ENCODE results near the gene HNRNPA0. TPM values are rescaled to one million over a fixed set of nuclear protein-coding genes. Genes with fewer than 3 reads are reported as not detected.
A peak's percentile ranks its signal among the peaks of the same experiment; 100 is the strongest.

The HNRNPA0 gene
- total and polyA plus RNA-seq, 9 of the 15 experiments (the other 6 are each of a cell fraction or from before 2014, with no cell fraction given) = 5.0 to 33.3 (median 10.7) TPM

DNA sequence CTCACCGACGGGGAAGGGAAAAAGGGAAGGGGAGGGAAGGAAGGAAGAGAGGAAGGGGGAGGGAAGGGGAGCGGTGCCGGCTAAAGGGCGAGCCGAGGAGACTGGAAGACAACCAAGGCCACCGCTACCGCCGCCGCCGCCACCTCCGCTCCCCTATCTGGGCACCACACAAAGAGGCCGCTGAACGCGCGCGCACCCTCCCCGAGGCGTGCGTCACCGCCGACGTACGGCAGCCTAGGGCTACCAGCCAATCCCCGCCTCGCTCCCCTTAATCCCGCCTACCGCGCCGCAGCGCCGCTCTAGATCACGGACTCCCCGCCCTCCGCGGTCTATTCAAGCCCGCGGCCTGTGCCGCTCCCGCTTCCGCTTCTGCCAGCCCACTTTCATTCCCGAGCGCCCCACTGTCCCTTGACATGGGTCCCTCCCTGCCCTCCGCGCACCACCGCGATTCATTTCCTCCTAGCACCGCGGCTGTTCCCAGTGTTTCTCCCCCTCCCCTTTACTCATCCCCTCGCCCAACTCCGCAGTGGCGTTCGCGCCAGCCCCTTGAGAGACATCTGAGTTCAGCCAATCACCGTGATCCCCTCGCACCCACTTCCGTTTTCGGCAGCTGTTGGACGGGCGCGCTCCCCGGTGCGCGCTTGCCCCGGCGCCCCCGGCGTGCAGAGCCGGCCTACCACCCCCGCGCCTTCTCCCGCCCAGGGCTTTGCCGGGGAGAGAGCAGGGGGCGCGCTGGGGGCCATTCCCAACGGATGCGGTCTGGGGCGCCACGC lies at the start of gene HNRNPA0 (continued):
- TF ChIP-seq MYC (IDR thresholded peaks at IDR 0.05; ENCODE audit: low read depth, low read length) (peak; percentile 84), MYC (CRISPR knock-in tag; IDR thresholded peaks at IDR 0.05; ENCODE audit: borderline replicate concordance, low read depth) (peak; percentile 69; the same call in 1 of the 2 replicates), ZNF717 (CRISPR knock-in tag; IDR thresholded peaks at IDR 0.05) (no peak), TEAD2 (tag; IDR thresholded peaks at IDR 0.05) (no peak), EP400 (IDR thresholded peaks at IDR 0.05) (peak; percentile 97), NCOA2 (IDR thresholded peaks at IDR 0.05; ENCODE audit: partially characterized antibody in 2 of 2) (no peak), KLF6 (CRISPR knock-in tag; IDR thresholded peaks at IDR 0.05; ENCODE audit: borderline replicate concordance) (no peak), ZNF134 (CRISPR knock-in tag; conservative IDR thresholded peaks at IDR 0.05) (no peak), CBX3 (IDR thresholded peaks at IDR 0.05; ENCODE audit: borderline replicate concordance in 1 of 2, low read length in 2 of 2) (no peak), ZKSCAN8 (CRISPR knock-in tag; IDR thresholded peaks at IDR 0.05) (no peak), PHB2 (IDR thresholded peaks at IDR 0.05; ENCODE audit: low read depth) (no peak; the same call in 1 of the 2 replicates), FOSL1 (tag; conservative IDR thresholded peaks at IDR 0.05) (peak; percentile 55), ZKSCAN1 (IDR thresholded peaks at IDR 0.05; ENCODE audit: low read depth, low read length) (no peak; the same call in 1 of the 2 replicates), MEF2A (IDR thresholded peaks at IDR 0.05; ENCODE audit: control insufficient read depth, low read depth, low read length) (no peak), NRF1 (conservative IDR thresholded peaks at IDR 0.05 in 1 of 2, IDR thresholded peaks at IDR 0.05 in 1 of 2) (peak; percentile 92 to 94), CHD1 (IDR thresholded peaks at IDR 0.05; ENCODE audit: low read length) (no peak), CGGBP1 (CRISPR knock-in tag; IDR thresholded peaks at IDR 0.05) (peak; percentile 63; the same call in 1 of the 2 replicates), ZNF778 (CRISPR knock-in tag; IDR thresholded peaks at IDR 0.05) (no peak), MLLT1 (IDR thresholded peaks at IDR 0.05) (peak; percentile 12 to 17; a peak in 2 of 4 replicates), NR3C1 (CRISPR knock-in tag; IDR thresholded peaks at IDR 0.05) (0 out of 2 replicates have a peak, but pooled peaks have one; percentile 70), ZNF586 (CRISPR knock-in tag; conservative IDR thresholded peaks at IDR 0.05) (no peak), HDAC1 (IDR thresholded peaks at IDR 0.05) (peak in 1 of 2 experiments; percentile 79; a peak in 2 of 4 replicates), ZFPM2 (CRISPR knock-in tag; IDR thresholded peaks at IDR 0.05) (no peak), DACH1 (IDR thresholded peaks at IDR 0.05; ENCODE audit: partially characterized antibody) (peak; percentile 80), ZSCAN29 (IDR thresholded peaks at IDR 0.05) (no peak), PURB (CRISPR knock-in tag; IDR thresholded peaks at IDR 0.05; ENCODE audit: low read depth) (no peak), KAT7 (CRISPR knock-in tag; IDR thresholded peaks at IDR 0.05; ENCODE audit: borderline replicate concordance) (no peak; the same call in none of the 2 replicates), MTA3 (IDR thresholded peaks at IDR 0.05; ENCODE audit: borderline replicate concordance) (peak; percentile 91; the same call in 1 of the 2 replicates)
- TF ChIP-seq, protein P1, sequence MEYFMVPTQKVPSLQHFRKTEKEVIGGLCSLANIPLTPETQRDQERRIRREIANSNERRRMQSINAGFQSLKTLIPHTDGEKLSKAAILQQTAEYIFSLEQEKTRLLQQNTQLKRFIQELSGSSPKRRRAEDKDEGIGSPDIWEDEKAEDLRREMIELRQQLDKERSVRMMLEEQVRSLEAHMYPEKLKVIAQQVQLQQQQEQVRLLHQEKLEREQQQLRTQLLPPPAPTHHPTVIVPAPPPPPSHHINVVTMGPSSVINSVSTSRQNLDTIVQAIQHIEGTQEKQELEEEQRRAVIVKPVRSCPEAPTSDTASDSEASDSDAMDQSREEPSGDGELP (CRISPR knock-in tag; IDR thresholded peaks at IDR 0.05; ENCODE audit: borderline replicate concordance) = peak; percentile 97

Data from K562 (cell line).